ENCODE measurements around the gene LPAR1.

LPAR1 gene

GRCh38 chr9:110932863-110933262 is 105.4 kb downstream of the LPAR1 start:
- no peak overlapping the region for H3K27ac ChIP-seq
- no peak for TF ChIP-seq CTCF (conservative IDR thresholded peaks at IDR 0.05)

GRCh38 chr9:110928599-110928998 is 109.7 kb downstream of the LPAR1 start:
- no peak for TF ChIP-seq CTCF (conservative IDR thresholded peaks at IDR 0.05)

GRCh38 chr9:110926828-110927487 is 111.3 kb downstream of the LPAR1 start:
- no peak for TF ChIP-seq CTCF (conservative IDR thresholded peaks at IDR 0.05)
- no peak overlapping the region for H3K27ac ChIP-seq

More at GRCh38 chr9:110928599-110928998, 109.7 kb downstream of the LPAR1 start:
- no peak overlapping the region for H3K27ac ChIP-seq

GRCh38 chr9:110923601-110924000 is 114.7 kb downstream of the LPAR1 start:
- TF ChIP-seq CTCF (conservative IDR thresholded peaks at IDR 0.05), result no peak
- H3K27ac ChIP-seq, result no peak overlapping the region

- H3K27ac ChIP-seq, result no peak overlapping the region
- no peak for TF ChIP-seq CTCF (conservative IDR thresholded peaks at IDR 0.05)
Measured at GRCh38 chr9:110922145-110922544, 116.1 kb downstream of the LPAR1 start.

GRCh38 chr9:110921705-110922104 is 116.6 kb downstream of the LPAR1 start:
- no peak for TF ChIP-seq CTCF (conservative IDR thresholded peaks at IDR 0.05)
- no peak overlapping the region for H3K27ac ChIP-seq

GRCh38 chr9:110919609-110920008 is 118.7 kb downstream of the LPAR1 start:
- no peak for TF ChIP-seq CTCF (conservative IDR thresholded peaks at IDR 0.05)
- H3K27ac ChIP-seq, result no peak overlapping the region
